ENCODE measurements around the gene INPPL1.

Gene INPPL1

DNA sequence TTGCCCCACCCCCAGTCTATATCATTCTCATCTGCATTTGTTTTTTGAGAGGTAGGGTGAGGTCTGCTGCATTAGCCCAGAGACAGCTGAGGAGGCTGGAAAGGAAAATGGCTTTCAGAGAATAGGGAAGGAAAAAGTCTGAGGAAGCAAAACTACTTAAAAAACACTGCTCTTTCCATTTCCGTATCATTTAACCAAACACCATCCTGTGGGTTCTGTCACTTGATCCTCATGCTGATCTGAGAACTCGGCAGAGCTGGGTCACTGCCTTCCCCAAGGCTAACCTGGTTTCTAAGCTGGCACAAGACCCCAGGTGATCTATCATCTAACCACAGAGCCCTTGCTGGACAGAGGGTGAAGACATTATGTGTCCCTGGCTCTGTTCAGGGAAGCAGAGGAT, 6.7 kb upstream of the INPPL1 start:
- TF ChIP-seq, protein P1, sequence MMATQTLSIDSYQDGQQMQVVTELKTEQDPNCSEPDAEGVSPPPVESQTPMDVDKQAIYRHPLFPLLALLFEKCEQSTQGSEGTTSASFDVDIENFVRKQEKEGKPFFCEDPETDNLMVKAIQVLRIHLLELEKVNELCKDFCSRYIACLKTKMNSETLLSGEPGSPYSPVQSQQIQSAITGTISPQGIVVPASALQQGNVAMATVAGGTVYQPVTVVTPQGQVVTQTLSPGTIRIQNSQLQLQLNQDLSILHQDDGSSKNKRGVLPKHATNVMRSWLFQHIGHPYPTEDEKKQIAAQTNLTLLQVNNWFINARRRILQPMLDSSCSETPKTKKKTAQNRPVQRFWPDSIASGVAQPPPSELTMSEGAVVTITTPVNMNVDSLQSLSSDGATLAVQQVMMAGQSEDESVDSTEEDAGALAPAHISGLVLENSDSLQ (IDR thresholded peaks at IDR 0.05), result no peak
- TF ChIP-seq BHLHE40 (IDR thresholded peaks at IDR 0.05; ENCODE audit: borderline replicate concordance) (no peak), ELF4 (IDR thresholded peaks at IDR 0.05) (no peak), ARNT (IDR thresholded peaks at IDR 0.05) (no peak)
- CTCF ChIA-PET, result no interaction called here
- POLR2A ChIA-PET, result no interaction called here
- no peak for DNase-seq (ENCODE audit: extremely low spot score)

DNA sequence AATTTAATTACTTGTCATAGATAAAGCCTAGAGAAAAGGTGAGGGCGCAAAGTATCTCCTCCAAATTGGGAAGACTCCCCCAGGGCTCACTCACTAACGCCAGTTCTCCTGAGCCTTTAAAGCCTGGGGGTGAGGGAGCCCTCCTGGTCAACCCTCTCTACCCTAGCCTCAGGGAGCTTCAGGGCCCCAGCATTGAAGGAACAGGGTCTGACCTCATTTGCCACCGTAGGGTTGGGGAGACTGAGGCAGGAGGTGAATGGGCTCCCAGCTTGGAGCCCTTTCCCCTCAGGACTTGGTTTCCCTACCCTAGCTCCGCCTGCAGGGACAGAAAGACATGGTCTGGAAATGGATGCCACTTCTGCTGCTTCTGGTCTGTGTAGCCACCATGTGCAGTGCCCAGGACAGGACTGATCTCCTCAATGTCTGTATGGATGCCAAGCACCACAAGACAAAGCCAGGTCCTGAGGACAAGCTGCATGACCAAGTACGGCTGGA, 6.3 kb upstream of the INPPL1 start:
- ChIA-PET CTCF (no interaction called here), POLR2A (interaction anchor here (0.9 kb wide), 1 partner anchor 12 kb away, joined by 3 read pairs; no protein-coding TSS in a partner anchor)
- no peak for DNase-seq (ENCODE audit: extremely low spot score)
- TF ChIP-seq, protein P1 (IDR thresholded peaks at IDR 0.05), result no peak
- no peak for TF ChIP-seq TARDBP (IDR thresholded peaks at IDR 0.05)
- TF ChIP-seq CTBP1 (IDR thresholded peaks at IDR 0.05; ENCODE audit: borderline replicate concordance), result no peak
- no peak for TF ChIP-seq FOXA1 (IDR thresholded peaks at IDR 0.05)
- no peak for TF ChIP-seq LEF1 (IDR thresholded peaks at IDR 0.05; ENCODE audit: borderline replicate concordance)
- TF ChIP-seq ELF4 (IDR thresholded peaks at IDR 0.05), result no peak
- no peak for TF ChIP-seq BHLHE40 (IDR thresholded peaks at IDR 0.05; ENCODE audit: borderline replicate concordance)
- TF ChIP-seq SP1 (IDR thresholded peaks at IDR 0.05), result no peak
- no peak for TF ChIP-seq HDGF (IDR thresholded peaks at IDR 0.05; ENCODE audit: borderline replicate concordance)

DNA sequence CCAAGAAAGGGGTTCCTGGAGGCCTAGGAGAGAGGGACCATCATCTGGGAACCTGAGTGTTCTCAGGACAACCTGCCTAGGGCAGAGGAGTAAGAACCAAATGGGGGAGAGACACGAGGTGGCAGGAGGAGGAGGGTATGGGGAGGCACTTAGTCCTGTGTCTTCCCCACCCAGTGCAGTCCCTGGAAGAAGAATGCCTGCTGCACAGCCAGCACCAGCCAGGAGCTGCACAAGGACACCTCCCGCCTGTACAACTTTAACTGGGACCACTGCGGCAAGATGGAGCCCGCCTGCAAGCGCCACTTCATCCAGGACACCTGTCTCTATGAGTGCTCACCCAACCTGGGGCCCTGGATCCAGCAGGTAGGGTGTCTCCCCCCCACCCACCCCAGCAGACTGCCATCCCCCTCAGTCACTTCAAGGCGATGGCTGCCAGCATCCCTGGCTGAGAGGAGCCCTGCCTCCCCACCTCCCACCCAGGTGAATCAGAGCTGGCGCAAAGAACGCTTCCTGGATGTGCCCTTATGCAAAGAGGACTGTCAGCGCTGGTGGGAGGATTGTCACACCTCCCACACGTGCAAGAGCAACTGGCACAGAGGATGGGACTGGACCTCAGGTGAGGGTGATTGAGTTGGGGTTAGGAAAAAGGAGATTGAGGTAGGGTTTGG, 3.7 kb upstream of the INPPL1 start:
- ChIA-PET CTCF (no interaction called here), POLR2A (interaction anchor here (6.4 kb wide), 1 partner anchor 16 kb away, joined by 45 read pairs; no protein-coding TSS in a partner anchor)
- no peak for DNase-seq (ENCODE audit: extremely low spot score)
- TF ChIP-seq LEF1 (IDR thresholded peaks at IDR 0.05; ENCODE audit: borderline replicate concordance) (no peak), CTBP1 (IDR thresholded peaks at IDR 0.05; ENCODE audit: borderline replicate concordance) (no peak), TARDBP (IDR thresholded peaks at IDR 0.05) (no peak), BHLHE40 (IDR thresholded peaks at IDR 0.05; ENCODE audit: borderline replicate concordance) (no peak), HDGF (IDR thresholded peaks at IDR 0.05; ENCODE audit: borderline replicate concordance) (no peak), ARNT (IDR thresholded peaks at IDR 0.05) (no peak), FOXK2 (IDR thresholded peaks at IDR 0.05) (no peak), L3MBTL2 (conservative IDR thresholded peaks at IDR 0.05) (no peak), FOXA1 (IDR thresholded peaks at IDR 0.05) (no peak), ELF4 (IDR thresholded peaks at IDR 0.05) (no peak), ZNF384 (IDR thresholded peaks at IDR 0.05) (no peak), NFRKB (IDR thresholded peaks at IDR 0.05) (no peak), FOXM1 (IDR thresholded peaks at IDR 0.05; ENCODE audit: borderline replicate concordance) (no peak), SP1 (IDR thresholded peaks at IDR 0.05) (no peak), SUZ12 (IDR thresholded peaks at IDR 0.05) (no peak)
- TF ChIP-seq, protein P1 (IDR thresholded peaks at IDR 0.05), result no peak

DNA sequence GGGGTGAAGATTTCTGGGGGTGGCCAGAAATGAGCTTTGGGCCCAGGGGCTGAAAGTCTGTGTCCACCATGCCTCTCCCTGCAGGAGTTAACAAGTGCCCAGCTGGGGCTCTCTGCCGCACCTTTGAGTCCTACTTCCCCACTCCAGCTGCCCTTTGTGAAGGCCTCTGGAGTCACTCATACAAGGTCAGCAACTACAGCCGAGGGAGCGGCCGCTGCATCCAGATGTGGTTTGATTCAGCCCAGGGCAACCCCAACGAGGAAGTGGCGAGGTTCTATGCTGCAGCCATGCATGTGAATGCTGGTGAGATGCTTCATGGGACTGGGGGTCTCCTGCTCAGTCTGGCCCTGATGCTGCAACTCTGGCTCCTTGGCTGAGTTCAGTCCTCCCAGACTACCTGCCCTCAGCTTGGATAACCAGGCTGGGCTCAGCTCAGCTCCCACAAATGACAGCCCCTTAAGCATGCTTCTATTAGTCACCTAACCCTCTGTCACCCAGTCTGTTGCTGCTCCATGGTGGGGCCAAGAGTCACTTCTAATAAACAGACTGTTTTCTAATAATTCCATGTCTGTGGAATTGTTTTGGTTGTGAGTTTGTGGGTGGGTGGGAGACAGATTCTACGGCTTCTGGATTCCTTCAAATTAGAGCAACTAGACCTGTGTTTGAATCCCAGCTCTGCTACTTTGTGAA, 3.0 kb upstream of the INPPL1 start:
- DNase-seq (ENCODE audit: extremely low spot score), result no peak
- ChIA-PET CTCF (interaction anchor here (0.6 kb wide), 1 partner anchor 69 kb away, joined by 8 read pairs; no protein-coding TSS in a partner anchor), POLR2A (interaction anchor here (6.4 kb wide), 1 partner anchor 15 kb away, joined by 45 read pairs; no protein-coding TSS in a partner anchor)
- TF ChIP-seq HDGF (IDR thresholded peaks at IDR 0.05; ENCODE audit: borderline replicate concordance) (no peak), NFRKB (IDR thresholded peaks at IDR 0.05) (no peak), SP1 (IDR thresholded peaks at IDR 0.05) (no peak), FOXA1 (IDR thresholded peaks at IDR 0.05) (no peak), SUZ12 (IDR thresholded peaks at IDR 0.05) (no peak), BHLHE40 (IDR thresholded peaks at IDR 0.05; ENCODE audit: borderline replicate concordance) (no peak)

DNA sequence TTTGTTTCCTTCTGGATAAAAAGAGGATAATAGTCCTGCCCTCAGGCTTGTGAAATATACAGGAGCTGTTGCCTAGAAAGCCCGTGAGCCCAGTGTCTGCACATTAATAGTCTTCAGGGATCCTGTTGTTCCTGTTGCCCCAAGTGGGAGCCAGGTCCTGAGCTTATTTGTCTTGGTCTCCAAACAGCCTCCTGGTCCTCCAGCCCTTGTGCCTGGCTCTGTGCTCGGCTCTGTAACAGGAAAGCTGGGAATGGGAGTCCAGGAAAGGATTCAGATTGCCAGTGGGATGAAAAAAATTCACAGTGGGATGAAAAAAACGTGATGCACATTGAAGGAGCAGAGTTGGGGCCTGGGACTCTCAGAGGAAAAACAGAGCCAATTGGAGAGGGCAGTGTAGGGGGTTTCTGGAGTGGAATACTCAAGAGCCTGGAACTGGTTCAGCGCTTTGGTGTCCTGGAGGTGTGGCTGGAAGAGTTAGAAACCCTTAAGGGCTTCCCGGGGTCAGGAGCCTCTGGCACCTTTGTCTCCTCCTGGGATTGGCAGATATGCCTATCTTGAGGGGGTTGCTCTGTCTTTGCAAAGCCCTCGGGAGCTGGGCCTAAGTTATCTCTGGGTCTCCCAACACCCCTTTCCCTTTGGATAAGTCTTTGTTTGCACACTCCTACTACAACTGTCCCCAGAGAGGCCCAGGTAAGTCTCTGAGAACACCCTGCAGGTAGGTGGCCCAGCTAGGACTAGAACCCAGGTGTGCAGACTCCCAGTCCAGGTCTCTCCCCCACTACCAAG, 2.3 kb upstream of the INPPL1 start:
- no peak for TF ChIP-seq HDGF (IDR thresholded peaks at IDR 0.05; ENCODE audit: borderline replicate concordance)
- no peak for TF ChIP-seq ARNT (IDR thresholded peaks at IDR 0.05)
- no peak for TF ChIP-seq CTBP1 (IDR thresholded peaks at IDR 0.05; ENCODE audit: borderline replicate concordance)
- no peak for TF ChIP-seq SP1 (IDR thresholded peaks at IDR 0.05)
- TF ChIP-seq SUZ12 (IDR thresholded peaks at IDR 0.05), result no peak
- no peak for TF ChIP-seq FOXK2 (IDR thresholded peaks at IDR 0.05)
- TF ChIP-seq, protein P1 (IDR thresholded peaks at IDR 0.05), result no peak
- no peak for TF ChIP-seq LEF1 (IDR thresholded peaks at IDR 0.05; ENCODE audit: borderline replicate concordance)
- TF ChIP-seq L3MBTL2 (conservative IDR thresholded peaks at IDR 0.05), result no peak
- no peak for TF ChIP-seq NFRKB (IDR thresholded peaks at IDR 0.05)
- no peak for DNase-seq (ENCODE audit: extremely low spot score)
- ChIA-PET POLR2A (interaction anchor here (6.4 kb wide), 1 partner anchor 14 kb away, joined by 45 read pairs; no protein-coding TSS in a partner anchor), CTCF (interaction anchor here (0.6 to 1.9 kb wide), 2 partner anchors 14 to 70 kb away, joined by 7 to 8 read pairs; no protein-coding TSS in a partner anchor)

Data from HEK293T (cell line).